ENCODE data around the gene OLFM4. TPM values are rescaled to one million over a fixed set of nuclear protein-coding genes. Genes with fewer than 3 reads are reported as not detected.
A peak's percentile ranks its signal among the peaks of the same experiment; 100 is the strongest.

OLFM4 gene
- total and polyA plus RNA-seq, 11 donors: 0.09 to 2.2 (median 0.42) TPM; not detected in 2

DNA sequence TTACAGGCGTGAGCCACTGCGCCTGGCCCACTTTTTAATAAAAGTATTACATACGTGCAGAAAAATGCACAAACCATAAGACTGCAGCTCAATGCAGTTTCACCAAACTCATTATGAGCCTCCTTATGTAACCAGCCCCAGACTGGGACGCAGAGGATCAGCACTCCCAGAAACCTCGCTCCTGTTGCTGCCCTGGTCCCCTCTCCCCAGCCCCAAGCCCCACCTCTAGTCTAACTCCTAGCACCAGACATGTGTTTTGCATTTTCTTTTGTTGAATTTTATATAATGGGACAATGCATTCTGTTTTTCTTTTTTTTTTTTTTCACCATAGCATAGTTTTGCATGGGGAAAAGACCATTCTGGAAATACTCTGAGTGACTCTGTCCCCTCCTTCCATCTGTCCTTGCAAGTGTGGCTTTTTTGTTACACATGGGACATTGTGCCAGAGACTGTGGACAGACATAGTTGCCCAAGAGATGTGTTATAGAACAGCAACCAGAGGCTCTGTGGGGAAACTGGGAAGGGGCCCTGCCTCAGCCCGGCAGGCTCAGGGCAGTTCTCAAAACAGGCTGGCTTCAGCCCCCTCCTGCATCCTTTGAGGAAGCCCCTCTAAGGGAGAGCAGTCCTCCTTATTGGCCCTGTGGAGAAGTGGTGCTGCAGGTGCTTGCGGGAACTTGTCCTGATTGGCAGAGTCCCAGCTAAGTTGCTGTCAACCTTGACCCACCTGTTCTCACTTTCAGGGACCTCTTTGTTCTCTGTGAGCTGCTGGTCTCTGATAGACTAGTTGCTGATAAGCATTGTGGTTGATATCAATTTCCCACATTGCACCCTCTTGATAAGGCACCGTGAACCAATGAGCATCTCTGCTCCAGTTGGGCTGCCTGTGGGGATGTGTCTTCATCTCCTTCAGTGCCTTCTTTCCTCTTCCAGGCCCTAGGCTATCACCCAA lies 13.8 kb upstream of the OLFM4 start:
- TF ChIP-seq, protein P1, sequence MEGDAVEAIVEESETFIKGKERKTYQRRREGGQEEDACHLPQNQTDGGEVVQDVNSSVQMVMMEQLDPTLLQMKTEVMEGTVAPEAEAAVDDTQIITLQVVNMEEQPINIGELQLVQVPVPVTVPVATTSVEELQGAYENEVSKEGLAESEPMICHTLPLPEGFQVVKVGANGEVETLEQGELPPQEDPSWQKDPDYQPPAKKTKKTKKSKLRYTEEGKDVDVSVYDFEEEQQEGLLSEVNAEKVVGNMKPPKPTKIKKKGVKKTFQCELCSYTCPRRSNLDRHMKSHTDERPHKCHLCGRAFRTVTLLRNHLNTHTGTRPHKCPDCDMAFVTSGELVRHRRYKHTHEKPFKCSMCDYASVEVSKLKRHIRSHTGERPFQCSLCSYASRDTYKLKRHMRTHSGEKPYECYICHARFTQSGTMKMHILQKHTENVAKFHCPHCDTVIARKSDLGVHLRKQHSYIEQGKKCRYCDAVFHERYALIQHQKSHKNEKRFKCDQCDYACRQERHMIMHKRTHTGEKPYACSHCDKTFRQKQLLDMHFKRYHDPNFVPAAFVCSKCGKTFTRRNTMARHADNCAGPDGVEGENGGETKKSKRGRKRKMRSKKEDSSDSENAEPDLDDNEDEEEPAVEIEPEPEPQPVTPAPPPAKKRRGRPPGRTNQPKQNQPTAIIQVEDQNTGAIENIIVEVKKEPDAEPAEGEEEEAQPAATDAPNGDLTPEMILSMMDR (IDR thresholded peaks at IDR 0.05): no peak
- no peak for TF ChIP-seq POLR2A (IDR thresholded peaks at IDR 0.05)

DNA sequence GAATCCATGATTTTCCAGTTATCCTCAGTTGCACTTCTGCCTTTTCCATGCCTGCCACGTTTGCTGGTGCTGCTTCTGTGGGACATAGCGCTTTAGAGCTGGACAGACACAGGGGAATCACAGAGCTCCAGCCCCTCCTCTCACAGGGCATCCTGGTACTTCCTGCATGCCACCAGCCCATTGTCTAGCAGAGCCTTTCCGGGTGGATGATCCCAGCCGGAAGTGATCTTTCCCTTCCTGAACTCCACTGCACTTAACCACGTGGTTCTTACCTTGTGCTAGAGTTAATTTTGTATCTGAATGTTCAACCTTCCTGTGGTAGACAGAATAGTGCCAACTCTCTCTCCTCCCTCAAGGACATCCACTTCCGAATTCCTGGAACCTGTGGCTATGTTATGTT lies 12.6 kb upstream of the OLFM4 start:
- DNase-seq (no peak), ATAC-seq (no peak)
- WGBS, 4 donors: 62 to 78% (median 67%) methylated on average over 6 of the region's 6 CpGs

More for the DNA sequence above, 13.8 kb upstream of the OLFM4 start:
- intact Hi-C loops (cut with DNase I): no loop called here
- Histone ChIP-seq H3K4me1 (no peaks in the 10 kb centered on the region), H3K36me3 (no peaks in the 10 kb centered on the region), H3K27me3 (no peaks in the 10 kb centered on the region), H3K27ac (no peak overlapping the region), H3K4me3 (no peak overlapping the region), H3K9me3 (no peaks in the 10 kb centered on the region)
- ATAC-seq (no peak), DNase-seq (no peak)
- WGBS, 4 donors: 77 to 82% (median 80%) methylated on average over 8 of the region's 8 CpGs

DNA sequence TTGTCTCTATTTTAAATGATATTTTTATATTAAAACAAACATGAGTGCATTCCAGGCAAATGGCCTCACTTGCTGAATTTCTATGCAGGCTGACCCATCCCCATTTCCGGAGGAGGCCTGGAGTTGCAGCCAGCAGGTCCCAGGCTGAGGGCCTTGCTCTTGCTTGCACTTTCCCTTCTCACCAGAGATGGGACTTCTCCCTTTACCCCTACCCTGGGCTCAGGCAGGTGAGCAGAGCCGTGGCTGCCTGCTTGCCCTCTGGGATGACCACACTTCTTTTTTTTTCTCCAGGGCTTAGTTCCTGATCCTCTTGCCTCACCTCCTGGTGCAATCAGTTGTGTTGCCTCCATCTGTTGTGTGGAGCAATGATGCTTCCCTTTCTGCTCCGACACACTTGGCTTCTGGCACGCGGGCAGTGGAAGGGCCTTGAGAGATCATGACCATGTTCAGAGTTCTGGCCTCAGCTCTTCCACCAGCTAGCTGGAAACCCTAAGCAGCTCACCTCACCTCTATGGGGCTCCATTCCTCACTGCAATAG lies 11.1 kb upstream of the OLFM4 start:
- 84 to 93% (median 86%) methylated on average over 5 of the region's 5 CpGs for WGBS, 4 donors
- no peak for TF ChIP-seq POLR2A (IDR thresholded peaks at IDR 0.05)
- TF ChIP-seq, protein P1 (IDR thresholded peaks at IDR 0.05): no peak
- no peak for DNase-seq
- Histone ChIP-seq H3K4me3 (no peak overlapping the region), H3K27ac (no peak overlapping the region), H3K9me3 (no peaks in the 10 kb centered on the region), H3K36me3 (no peaks in the 10 kb centered on the region), H3K4me1 (no peaks in the 10 kb centered on the region), H3K27me3 (no peaks in the 10 kb centered on the region)
- intact Hi-C loops (cut with DNase I): no loop called here
- ATAC-seq: peak in 1 of 4 donors; percentile 26

More for the DNA sequence above, 12.6 kb upstream of the OLFM4 start:
- Histone ChIP-seq H3K9me3 (no peaks in the 10 kb centered on the region), H3K4me1 (no peaks in the 10 kb centered on the region), H3K27me3 (no peaks in the 10 kb centered on the region), H3K36me3 (no peaks in the 10 kb centered on the region), H3K27ac (no peak overlapping the region), H3K4me3 (no peak overlapping the region)
- TF ChIP-seq, protein P1 (IDR thresholded peaks at IDR 0.05): no peak
- TF ChIP-seq POLR2A (IDR thresholded peaks at IDR 0.05): no peak
- intact Hi-C loops (cut with DNase I): no loop called here
